ENCODE measurements around the gene DLL3. TPM values are rescaled to one million over a fixed set of nuclear protein-coding genes. Genes with fewer than 3 reads are reported as not detected.

The DLL3 gene
- total RNA-seq, 1 donor from 2014 or later: 0.53 TPM

- DNase-seq (ENCODE audit: low read depth, low spot score): no peak
These were observed 51.5 kb downstream of the DLL3 start for GRCh38 chr19:39550197-39550596.

GRCh38 chr19:39553082-39553652 is 54.4 kb downstream of the DLL3 start:
- DNase-seq (ENCODE audit: low read depth, low spot score): no peak

GRCh38 chr19:39554701-39555311 is 56.1 kb downstream of the DLL3 start:
- DNase-seq (ENCODE audit: low read depth, low spot score): no peak

GRCh38 chr19:39555883-39556282 is 57.1 kb downstream of the DLL3 start:
- DNase-seq (ENCODE audit: low read depth, low spot score): no peak

Other genes starting within 250 kb of the DLL3 start
- not detected in 2 replicates for gene IFNL2, start 230.6 kb upstream of the DLL3 start, total RNA-seq
- gene IFNL1, start 202.5 kb upstream of the DLL3 start, total RNA-seq: not detected in 2 replicates
- 0.04 and 0.07 TPM in 2 replicates for gene LRFN1, start 178.1 kb upstream of the DLL3 start, total RNA-seq
- 6.9 and 19.4 TPM in 2 replicates for gene GMFG, start 162.9 kb upstream of the DLL3 start, total RNA-seq
- gene SAMD4B, start 156.5 kb upstream of the DLL3 start, total RNA-seq: 26.4 and 36.7 TPM in 2 replicates
- gene PAF1, start 107.8 kb upstream of the DLL3 start, total RNA-seq: 42.3 and 55.5 TPM in 2 replicates
- 14.2 and 20.1 TPM in 2 replicates for gene MED29, start 107.6 kb upstream of the DLL3 start, total RNA-seq
- 0.59 and 1.1 TPM in 2 replicates for gene ZFP36, start 92.1 kb upstream of the DLL3 start, total RNA-seq
- gene PLEKHG2, start 86.3 kb upstream of the DLL3 start, total RNA-seq: 10.7 and 13.2 TPM in 2 replicates
- gene RPS16, start 63.0 kb upstream of the DLL3 start, total RNA-seq: 195 and 372 TPM in 2 replicates
- 52.4 and 60.3 TPM in 2 replicates for gene SUPT5H, start 53.4 kb upstream of the DLL3 start, total RNA-seq
- 91.6 and 93.8 TPM in 2 replicates for gene TIMM50, start 18.1 kb upstream of the DLL3 start, total RNA-seq
- gene SELENOV, start 16.2 kb downstream of the DLL3 start, total RNA-seq: not detected in 2 replicates
- 3.1 and 4.7 TPM in 2 replicates for gene EID2B, start 33.9 kb downstream of the DLL3 start, total RNA-seq
- 19.2 and 19.6 TPM in 2 replicates for gene EID2, start 41.2 kb downstream of the DLL3 start, total RNA-seq
- not detected in 2 replicates for gene LGALS13, start 103.6 kb downstream of the DLL3 start, total RNA-seq
- not detected in 2 replicates for gene LGALS16, start 157.0 kb downstream of the DLL3 start, total RNA-seq
- not detected in 2 replicates for gene LGALS14, start 205.5 kb downstream of the DLL3 start, total RNA-seq
- gene CLC, start 239.1 kb downstream of the DLL3 start, total RNA-seq: not detected in 2 replicates